HuH-7.5 (cell line): ENCODE measurements around the gene SPOCK2.

Experiments
- DNase-seq: peaks from one replicate; pipeline ENCODE4 v3.0.0; 2011; ENCODE audit warnings: low spot score

SPOCK2 gene

DNA sequence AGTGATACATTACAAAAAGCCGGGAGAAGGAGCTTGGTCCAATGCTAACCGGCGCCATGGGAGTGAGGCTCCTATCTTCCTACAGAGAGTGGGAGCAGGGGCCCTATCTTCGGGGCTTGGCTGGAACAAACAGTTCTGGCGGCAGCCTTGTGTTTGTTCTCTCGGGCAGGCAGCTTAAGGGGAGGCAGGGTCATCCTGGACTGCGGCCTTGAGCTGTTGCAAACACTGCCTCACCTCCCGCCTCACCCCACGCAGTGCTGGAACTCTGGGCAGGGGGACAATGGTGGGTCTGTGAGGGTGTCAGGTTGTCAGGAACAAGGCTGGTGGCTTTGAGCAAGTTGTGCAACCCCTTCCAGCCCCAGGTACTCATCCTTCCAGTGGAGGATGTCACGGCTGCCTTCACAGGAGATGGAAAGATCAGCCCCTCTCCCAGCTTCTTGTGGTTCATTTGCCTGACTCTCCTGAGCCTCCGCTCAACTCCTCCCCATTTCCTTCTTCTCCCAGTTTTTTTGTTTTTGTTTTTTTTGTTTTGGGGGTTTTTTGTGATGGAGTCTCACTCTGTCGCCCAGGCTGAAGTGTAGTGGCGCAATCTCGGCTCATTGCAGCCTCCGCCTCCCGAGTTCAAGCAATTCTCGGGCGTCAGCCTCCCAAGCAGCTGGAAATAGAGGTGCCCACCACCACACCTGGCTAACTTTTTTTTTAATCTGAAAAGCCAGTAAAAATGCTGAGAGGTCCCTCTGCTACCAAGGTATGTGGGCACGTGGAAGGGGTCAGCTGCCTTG, 57.4 kb downstream of the SPOCK2 start:
- peak; percentile 52 for DNase-seq

DNA sequence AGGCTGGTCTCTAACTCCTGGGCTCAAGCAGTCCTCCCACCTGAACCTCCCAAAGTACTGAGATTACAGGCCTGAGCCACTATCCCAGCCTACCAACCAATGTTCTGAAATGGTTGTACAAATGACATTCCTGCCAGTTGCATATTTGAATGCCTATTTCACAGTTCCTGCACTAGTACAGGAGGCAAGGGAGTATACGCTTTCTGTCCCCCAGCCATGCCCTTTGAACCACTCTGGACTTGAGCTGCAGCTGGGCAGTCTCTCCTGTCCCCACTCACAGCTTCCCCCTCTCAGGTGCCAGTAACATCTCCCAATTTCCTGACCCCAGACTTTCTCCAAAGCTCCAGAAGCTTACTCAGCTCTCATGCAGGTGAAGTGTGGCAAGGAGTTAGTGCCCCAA, 58.9 kb downstream of the SPOCK2 start:
- DNase-seq, result no peak

- no peak for DNase-seq
Measured at GRCh38 chr10:72027498-72027897, 60.9 kb downstream of the SPOCK2 start.

- DNase-seq, result no peak
Measured at GRCh38 chr10:72026278-72027111, 61.9 kb downstream of the SPOCK2 start.

DNA sequence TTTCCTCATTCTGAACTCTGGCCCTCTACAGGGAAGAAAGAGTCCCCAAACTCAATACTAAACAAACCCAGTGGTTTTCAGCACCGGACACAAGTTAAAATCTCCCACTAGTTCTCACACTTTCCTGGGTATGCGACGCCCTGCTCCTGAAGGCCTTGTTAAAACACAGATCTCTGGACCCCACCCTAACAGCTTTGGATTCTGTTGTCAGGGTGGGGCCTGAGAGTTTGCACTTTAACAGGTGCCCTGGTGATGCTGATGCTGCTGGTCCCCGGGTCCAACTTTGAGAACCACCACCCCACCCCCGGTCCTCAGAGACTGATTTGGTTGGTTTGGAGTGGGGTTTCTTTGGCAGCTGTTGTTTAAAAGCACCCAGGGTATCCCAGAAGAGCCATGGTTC, 62.5 kb downstream of the SPOCK2 start:
- no peak for DNase-seq

DNA sequence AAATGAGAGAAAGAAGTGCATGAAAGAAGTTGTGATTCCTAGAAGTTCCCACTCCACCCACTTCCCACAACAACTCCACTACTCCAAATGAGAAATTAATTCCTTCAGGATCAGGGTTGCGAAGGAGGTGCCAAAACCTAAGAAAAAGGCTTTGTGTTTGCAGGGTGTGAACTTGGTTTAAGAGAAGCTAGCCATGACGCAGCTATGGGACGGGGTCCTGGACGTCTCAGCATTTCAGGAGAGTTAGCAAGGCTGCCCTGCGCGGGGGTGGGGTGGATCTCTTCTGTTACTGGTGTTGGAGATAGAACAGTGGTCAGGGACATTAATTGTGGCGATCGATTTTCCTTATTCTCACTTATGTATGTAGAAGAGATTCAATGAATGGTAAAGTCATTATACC, 63.0 kb downstream of the SPOCK2 start:
- DNase-seq, result no peak

DNA sequence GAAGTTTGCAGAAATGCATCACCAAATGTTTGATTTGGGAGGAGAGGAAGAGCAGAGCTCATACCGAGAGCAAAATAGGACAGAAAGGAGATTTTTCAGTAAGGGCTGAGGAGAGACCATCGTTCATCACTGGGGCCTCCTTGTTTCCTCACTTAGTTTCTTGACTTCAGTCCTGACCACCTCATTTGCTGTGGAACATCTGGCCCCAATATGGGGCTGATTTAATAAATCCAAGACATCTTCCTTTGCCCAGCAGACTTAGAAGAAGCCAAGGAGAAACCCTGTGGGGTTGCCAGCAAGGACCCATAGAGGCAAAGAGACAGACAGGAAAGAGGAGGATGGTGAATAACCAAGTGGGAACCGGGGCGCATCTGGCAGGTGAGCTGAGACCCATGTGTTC, 63.8 kb downstream of the SPOCK2 start:
- DNase-seq, result no peak

- no peak for DNase-seq
Measured at GRCh38 chr10:72022228-72022627, 66.1 kb downstream of the SPOCK2 start.

GRCh38 chr10:72020914-72021809, 67.2 kb downstream of the SPOCK2 start:
- no peak for DNase-seq

- no peak for DNase-seq
Measured at GRCh38 chr10:72019085-72019876, 69.1 kb downstream of the SPOCK2 start.

- DNase-seq, result no peak
Measured at GRCh38 chr10:72016608-72017300, 71.6 kb downstream of the SPOCK2 start.

- no peak for DNase-seq
Measured at GRCh38 chr10:72015841-72016240, 72.5 kb downstream of the SPOCK2 start.

DNA sequence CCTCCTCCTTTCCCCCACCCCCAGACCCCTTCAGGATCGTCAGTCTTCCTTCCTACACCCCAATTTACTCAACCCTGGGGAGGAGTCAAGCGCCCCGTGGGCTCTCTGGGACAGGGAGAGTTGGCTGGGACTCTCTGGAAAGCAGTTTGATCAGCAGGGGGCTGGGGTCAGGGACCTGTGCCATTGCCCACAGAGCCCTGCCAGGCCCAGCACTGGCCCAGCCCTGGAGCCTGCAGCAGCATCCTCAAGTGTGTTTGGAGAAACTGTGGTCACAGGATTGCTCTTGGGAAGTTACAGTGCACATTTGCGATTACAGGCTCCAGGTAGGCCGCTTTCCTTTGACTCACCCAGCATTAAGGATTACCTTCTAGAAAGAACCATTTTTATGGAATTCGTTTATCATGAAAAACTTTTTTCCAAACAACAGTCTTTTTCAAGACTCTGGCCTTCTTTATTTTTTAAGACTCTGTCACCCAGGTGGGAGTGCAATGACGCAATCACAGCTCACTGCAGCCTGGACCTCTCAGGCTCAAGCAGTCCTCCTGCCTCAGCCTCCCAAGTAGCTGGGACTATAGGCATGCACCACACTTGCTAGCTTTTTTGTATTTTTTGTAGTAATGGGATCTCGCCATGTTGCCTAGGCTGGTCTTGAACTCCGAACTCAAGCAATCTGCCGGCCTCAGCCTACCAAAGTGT, 73.4 kb downstream of the SPOCK2 start:
- DNase-seq, result no peak

GRCh38 chr10:72014197-72014596, 74.2 kb downstream of the SPOCK2 start:
- no peak for DNase-seq

GRCh38 chr10:72013202-72013945, 75.0 kb downstream of the SPOCK2 start:
- DNase-seq, result no peak

- DNase-seq, result no peak
Measured at GRCh38 chr10:72012796-72013195, 75.6 kb downstream of the SPOCK2 start.

DNA sequence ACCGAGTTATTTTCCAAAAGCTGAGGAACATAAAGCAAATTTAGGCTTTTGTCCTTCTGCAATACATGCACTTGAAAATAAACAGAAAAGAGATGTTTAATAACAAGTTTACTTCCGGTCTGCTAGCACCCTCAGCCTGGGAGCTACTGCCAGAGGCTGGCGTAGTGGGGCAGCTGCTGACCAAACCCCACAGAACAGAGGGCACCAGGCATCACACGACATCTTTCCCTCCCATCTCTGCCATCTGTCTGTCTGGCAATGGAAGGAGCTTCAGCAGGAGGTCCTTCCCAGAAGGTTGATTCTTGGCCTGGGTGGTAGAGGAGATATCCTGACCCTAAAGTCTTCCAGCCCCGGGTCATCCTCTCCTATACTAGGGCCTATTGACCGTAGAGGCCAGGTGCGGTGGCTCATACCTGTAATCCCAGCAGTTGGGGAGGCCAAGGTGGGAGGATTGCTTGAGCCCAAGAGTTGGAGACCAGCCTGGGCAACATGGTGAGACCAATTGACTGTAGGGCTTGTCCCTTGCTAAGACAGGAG, 76.3 kb downstream of the SPOCK2 start:
- DNase-seq, result no peak

- DNase-seq, result no peak
Measured at GRCh38 chr10:72011468-72011867, 76.9 kb downstream of the SPOCK2 start.

DNA sequence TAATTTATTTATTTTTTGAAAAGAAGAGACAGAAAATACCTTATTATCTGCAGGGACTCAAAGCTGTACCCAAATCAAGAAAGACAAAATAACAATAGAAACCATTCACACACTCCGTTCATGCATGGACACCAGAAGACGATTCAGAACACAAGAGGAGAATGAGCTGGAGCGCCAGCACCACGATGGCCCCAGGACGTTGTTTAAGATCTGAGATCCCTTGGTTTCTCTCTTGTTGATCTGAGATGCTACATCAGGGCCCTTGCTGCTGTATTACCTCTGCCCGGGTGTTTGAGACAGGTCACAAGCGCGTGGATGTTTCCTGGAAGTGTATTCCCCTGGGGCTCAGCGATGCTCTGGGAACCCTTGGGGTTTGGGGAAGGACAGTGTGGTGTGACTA, 77.3 kb downstream of the SPOCK2 start:
- DNase-seq, result no peak
